LNCAP (cell line): ENCODE data around the gene MED12.

Source experiments
- CTCF ChIP-seq: fragments of 450-650 bp; IDR thresholded peaks from 2 replicates; pipeline ENCODE4 v1.5.1; 2017; ENCODE audit warnings: mild to moderate bottlenecking

The MED12 gene

GRCh38 chrX:71168134-71168533 is 49.7 kb downstream of the MED12 start:
- no peak for TF ChIP-seq CTCF

DNA sequence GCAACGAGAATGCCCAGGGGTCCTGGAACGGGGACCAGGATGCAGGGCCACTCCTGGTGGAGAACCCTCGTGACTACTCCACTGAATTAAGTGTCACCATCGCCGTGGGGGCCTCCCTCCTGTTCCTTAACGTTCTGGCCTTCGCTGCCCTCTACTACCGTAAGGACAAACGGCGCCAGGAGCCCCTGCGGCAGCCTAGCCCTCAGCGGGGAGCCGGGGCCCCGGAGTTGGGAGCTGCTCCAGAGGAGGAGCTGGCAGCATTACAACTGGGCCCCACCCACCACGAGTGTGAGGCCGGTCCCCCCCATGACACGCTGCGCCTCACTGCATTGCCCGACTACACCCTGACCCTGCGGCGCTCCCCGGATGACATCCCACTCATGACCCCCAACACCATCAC is 51.2 kb downstream of the MED12 start:
- no peak for TF ChIP-seq CTCF

- no peak for TF ChIP-seq CTCF
Observed at GRCh38 chrX:71170660-71171059, 52.3 kb downstream of the MED12 start.

DNA sequence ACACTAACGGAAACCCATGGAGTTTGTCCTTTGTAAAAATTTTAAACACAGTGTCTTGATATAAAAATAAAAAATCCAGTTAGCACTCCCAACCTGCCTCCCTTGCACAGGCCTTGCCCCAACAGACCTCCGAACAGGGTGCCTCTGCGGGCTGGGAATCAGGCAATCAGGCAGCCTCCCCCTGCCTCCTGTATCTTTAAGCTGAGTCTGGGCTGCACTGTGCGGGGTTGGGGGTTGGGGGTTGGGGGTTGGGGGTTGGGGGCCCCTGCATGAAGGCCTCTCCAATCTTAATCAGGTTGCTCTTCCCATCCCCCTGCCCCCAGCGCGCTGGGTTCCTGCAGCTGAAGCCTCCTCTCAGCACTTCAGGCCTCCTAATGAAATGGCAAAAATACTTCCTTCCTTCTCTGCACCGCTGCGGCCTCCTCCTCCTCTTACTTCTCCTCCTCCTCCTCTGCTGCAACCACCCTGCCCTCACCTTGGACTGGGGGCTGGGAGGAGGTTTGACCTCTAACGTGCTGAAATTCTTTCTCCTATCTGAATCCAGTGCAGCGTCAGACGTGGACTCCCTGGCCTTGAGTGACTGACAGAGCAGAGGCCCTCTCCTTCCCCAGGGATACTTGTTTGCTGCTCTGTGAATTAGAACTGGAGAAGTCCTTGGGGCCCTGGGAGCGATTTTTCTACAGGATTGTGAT is 52.9 kb downstream of the MED12 start:
- TF ChIP-seq CTCF = no peak

- no peak for TF ChIP-seq CTCF
Observed at GRCh38 chrX:71173440-71173839, 55.0 kb downstream of the MED12 start.

DNA sequence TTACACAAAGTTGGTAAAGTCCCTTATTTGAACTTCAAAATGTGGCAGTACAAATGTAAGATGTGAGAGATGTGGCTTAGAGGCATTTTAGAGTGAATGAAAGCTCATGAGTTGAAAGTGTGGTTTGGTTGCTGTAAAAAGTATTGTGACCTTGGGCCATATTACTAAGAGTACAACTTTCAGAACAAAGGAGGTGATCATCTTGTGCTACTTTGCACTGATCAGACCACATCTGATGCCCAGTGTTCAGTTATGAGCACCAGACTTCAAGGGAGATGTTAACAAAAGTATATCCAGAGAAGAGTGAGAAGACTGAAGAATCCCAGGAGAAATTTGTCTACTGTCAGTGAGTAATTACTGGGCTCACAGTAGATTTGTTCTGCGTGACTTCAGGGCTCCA is 56.4 kb downstream of the MED12 start:
- TF ChIP-seq CTCF = no peak

DNA sequence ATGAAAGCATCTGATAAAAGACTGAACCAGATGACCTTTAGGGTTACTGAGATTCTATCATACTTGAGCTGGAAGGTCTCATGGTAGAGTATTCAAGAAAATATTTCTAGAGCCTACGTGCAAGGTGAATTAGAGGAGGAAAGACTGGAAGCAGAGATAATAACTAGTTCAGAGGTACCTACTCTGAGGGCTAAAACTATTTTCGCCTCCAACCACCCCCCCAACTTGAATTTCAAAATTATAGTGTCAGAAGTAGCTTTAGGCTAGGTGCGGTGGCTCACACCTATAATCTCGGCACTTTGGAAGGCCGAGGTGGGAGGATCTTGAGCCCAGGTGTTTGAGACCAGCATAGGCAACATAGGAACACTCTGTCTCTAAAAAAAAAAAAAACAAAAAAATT is 57.1 kb downstream of the MED12 start:
- TF ChIP-seq CTCF = no peak

DNA sequence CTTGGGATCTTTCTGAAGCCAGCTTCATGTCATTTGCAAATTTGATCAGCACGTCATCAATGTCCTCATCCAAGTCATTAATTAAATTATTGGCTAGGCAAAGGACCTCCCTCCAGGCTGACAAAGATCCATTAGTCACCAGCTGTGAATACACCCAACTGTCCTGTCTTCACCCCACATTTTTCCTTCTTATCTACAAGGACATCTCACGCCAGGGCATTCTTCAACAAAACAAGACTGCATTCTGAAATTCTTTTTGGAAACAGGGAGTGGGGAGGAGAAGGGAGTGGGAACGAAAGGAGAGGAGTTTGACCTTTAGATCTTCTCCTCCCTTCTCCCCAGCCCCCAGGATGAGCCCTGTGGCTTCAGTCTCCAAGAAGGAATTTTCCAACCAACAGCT is 58.9 kb downstream of the MED12 start:
- no peak for TF ChIP-seq CTCF
